Epithelial cell of alveolus of lung (primary cell): Measurements from ENCODE around the gene RBP4. TPM values are rescaled to one million over a fixed set of nuclear protein-coding genes. Genes with fewer than 3 reads are reported as not detected.

Experiments
- total RNA-seq: library from RNA; depleted of rRNA; stranded (reverse); fragments of >200 nt; gene quantifications from 2 replicates; pipeline ENCODE4 v1.2.1, GENCODE V29; 2015

The RBP4 gene
- total RNA-seq: 3.5 TPM in 1 of 2 replicates, not detected in the other

GRCh38 chr10:93601146-93601773, at the start of gene RBP4:
RBP4 (minus strand) TSS chr10:93601235; CDS start chr10:93601028, 207 bp downstream.

GRCh38 chr10:93612311-93612710, 11.3 kb upstream of the RBP4 start, which contains the start of gene PDE6C:
PDE6C (plus strand) TSS chr10:93612537; CDS start chr10:93612726, 189 bp downstream.

GRCh38 chr10:93566435-93567276, 34.4 kb downstream of the RBP4 start, which contains the start of gene FFAR4:
FFAR4 (plus strand) TSS chr10:93566665; CDS start chr10:93566721, 56 bp downstream.

Other genes with a start within 250 kb of the RBP4 start
- gene MYOF, start 118.9 kb downstream of the RBP4 start, total RNA-seq: 34.6 and 103 TPM in 2 replicates
- 8.3 and 39.0 TPM in 2 replicates for gene CEP55, start 104.6 kb downstream of the RBP4 start, total RNA-seq
- gene FFAR4, start 34.6 kb downstream of the RBP4 start, total RNA-seq: not detected in 2 replicates
- not detected in 2 replicates for gene PDE6C, start 11.3 kb upstream of the RBP4 start, total RNA-seq
- gene FRA10AC1, start 101.4 kb upstream of the RBP4 start, total RNA-seq: 4.5 and 6.7 TPM in 2 replicates
- gene LGI1, start 156.7 kb upstream of the RBP4 start, total RNA-seq: not detected in 2 replicates